HUDEP-2 (cell line): Measurements from ENCODE around the gene TAC3.

Experiments
- DNase-seq, 76 experiments: peaks; one replicate each; lab custom pipeline; 2025; ENCODE audit not compliant: unreplicated experiment in 76 of 76; lab: John Stamatoyannopoulos, UW

Gene TAC3

DNA sequence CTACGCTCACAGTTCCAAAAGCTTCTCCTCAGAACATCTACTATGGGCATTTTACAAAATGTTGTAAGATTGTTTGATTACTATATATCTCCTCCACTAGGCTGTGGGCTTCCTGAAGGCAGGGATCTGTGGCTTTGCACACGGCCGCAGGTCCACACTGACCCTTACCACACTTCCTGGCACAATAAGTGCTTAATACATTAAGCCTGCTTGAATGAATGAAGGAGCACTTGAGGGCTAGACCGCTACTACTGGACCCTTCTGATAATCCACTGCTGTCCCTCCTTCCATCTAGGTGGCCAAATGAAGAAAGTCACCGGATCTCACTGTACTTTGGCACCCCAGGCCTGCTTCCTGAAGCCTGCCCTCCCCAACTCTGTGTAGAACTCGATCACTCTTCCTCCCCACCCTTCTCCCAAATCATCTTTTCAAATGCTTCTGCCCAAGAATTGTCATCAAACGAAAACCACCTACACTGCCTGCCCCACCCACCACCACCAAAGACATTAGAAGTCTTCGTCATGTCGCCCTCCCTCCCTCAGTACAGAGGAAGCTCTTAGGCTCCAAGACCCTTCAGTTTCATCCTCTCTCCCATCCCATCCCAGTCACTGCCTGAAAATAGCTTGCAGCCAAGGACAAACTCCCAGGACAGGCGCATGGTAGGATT is 9.4 kb downstream of the TAC3 start:
- DNase-seq, result no peak

DNA sequence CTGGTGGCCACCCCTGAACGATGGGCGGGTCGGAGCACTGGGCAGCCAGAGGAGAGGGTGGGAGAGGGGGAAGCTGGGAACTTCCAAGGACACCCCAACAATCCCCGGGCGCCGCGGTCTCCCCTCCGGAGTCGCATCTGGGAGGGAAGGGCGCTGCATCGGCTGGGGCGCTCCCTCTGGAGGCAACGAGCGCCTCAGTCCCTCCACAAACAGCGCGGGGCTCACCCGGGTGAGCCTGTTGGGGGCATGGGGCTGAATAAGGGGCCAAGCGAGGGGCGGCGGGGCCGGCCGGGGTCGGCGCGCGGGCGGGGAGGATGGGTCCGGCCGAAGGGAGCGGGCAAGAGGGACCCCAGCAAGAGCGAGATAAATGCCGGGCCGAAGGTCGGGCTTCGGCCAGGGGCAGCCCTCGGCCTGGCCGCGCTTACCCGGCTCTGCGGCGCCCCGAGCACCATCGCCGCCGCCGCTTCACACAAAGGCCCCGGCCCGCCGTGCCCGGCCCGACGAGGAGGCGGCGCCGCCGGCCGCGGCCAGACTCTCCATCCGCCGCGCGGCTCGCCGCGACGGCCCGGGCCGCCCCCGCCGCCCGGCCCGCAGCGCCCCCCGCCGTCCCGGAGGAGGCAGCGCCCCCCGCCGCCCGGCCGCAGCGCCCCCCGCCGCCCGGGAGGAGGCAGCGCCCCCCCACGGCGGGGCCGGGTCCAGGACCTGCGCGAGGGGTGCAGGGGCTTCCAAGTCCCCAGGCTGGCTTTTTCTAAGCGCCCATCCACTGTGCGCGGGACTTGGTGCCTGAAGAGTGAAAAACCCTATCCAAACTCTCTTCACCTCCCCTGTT is 10.1 kb downstream of the TAC3 start, which contains the start of gene ZBTB39:
ZBTB39 (minus strand) TSS at position 567 of the 829 bp plus-strand sequence. CDS start 1,629 bp downstream, outside the sequence.
- peak in 48 of 76 experiments; percentile 11 to 63 (median 38) for DNase-seq

DNA sequence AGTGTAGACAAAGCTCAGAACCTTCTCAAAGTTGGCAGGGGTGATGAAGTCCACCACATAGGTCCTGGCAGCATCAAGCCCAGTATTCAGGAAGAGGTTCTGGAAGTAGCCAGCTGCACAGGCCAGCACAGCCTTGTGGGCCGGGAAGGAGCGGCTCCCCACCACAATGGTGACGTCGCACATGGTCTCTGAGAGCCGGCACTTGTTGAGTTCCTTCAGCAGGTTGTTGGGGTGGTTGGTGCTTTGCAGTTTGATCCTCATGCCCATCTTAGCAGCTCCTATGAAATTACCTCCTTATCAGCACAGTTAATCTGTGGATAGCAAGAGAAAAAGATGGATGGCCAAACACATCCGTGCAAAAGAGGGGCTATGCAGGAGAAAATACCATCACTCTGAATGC is 11.7 kb downstream of the TAC3 start:
- no peak for DNase-seq

DNA sequence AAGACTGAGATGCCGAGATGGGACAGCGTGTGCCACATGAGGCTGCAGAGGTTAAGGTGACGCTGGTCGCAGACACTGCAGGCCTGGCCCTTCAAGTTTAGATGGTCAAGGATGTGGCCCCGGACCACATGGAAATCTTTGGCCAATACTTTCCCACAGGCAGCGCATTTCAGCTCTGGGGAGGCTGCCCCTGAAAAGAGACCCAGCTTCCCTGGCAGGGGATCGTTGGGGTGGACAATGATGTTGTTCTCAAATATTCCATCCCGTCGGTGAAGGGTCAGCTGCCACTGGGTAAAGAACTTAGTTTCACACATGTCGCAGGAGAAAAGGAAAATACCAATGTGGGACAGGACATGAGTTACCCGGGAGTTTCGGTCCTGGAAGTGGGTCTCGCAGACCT is 12.9 kb downstream of the TAC3 start:
- DNase-seq, result no peak

DNA sequence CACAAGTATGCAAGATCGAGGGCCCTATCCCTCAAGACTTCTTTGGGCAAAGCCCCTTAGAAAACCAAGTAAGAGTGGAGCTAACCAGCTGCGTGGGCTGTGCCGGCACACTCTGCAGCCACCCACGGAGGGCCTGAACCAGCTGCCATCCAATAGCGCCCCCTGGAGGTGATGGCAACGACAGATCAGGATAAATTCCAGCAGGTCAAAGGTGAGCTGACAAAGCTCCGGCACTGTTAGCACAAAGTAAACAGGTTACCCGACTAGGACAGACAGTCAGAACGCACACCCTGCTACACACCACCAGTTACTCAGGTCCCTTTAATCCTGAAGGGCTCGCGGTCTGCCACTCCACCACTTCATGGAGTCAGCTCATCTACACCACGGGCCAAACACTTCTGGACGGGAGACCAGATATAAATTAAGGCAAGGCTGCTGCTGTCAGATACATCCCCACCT is 14.9 kb downstream of the TAC3 start:
- peak in 61 of 76 experiments; percentile 17 to 78 (median 53) for DNase-seq

DNA sequence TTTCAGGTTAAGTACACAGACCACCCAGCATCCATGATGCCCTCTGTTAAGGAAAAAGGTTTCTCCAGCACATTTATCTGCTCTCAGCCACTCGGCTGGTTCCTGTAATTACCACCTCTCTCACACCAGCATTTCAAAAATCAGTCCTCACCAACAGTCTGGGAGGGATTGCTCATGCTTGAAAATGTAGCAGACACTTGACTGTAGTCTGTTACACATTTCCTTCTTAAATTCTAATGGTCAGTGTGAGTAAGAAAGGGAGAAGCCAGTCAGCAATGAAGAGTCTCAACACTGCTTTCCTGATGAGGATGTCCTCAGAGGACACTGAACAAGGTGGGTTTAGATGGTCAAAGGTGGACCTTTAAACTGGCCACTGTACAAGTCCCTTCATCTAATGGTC is 15.9 kb downstream of the TAC3 start:
- no peak for DNase-seq

DNA sequence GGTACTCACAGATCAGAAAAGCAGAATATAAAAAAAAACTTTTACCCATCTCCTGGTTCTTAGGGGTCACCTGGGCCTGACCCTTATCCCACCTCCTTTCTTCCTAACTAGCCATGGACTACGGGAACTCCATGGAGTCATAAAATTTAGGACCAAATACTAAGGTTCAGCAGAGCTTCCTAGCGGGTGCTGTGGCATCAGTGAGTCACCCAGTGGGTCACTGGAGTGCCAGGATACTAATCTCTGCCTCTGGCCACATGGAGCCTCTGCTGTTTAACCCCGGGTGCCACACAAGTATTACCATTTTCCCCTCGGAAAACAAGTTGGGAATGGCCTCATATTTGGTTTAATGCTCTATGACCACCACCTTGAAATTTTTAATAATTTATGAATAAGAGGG is 16.9 kb downstream of the TAC3 start:
- DNase-seq, result no peak

DNA sequence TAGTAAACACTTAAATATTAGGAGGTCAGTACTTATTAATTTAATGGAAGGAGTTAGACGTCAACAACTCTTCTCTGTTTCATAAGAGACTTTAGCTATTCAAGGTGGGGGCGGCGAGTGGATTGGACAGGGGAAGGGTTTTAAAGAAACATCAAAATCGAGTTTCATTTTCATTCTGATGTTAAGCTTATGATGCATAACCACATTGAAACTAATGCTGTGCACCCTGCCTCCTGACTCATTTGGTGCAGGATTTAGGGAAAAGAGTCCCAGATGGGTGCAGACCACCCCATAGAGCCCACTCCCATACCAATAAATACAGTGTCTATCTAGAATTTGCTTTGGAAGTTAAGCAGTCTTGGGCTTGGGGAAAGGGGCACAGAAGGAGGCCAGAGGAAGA is 17.3 kb downstream of the TAC3 start:
- DNase-seq, result no peak

DNA sequence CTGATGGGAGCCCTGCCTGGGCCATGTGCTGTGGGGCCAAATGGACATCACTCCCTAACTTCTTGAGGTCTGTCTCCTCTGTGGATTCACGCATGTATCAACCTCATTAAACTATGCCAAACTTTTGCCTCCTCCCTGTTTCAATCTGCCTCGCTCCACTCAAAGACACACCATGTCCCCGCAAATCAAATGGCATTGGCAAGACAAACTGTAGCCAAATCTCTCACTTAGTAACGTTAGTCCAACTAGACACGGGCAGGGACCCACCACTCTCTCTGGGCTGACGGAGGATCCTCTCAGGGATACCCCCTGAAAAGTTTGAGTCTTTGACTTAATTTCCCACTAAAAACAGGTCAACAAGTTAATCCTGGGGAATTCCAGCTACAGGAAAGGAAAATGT is 18.0 kb downstream of the TAC3 start:
- DNase-seq, result no peak

DNA sequence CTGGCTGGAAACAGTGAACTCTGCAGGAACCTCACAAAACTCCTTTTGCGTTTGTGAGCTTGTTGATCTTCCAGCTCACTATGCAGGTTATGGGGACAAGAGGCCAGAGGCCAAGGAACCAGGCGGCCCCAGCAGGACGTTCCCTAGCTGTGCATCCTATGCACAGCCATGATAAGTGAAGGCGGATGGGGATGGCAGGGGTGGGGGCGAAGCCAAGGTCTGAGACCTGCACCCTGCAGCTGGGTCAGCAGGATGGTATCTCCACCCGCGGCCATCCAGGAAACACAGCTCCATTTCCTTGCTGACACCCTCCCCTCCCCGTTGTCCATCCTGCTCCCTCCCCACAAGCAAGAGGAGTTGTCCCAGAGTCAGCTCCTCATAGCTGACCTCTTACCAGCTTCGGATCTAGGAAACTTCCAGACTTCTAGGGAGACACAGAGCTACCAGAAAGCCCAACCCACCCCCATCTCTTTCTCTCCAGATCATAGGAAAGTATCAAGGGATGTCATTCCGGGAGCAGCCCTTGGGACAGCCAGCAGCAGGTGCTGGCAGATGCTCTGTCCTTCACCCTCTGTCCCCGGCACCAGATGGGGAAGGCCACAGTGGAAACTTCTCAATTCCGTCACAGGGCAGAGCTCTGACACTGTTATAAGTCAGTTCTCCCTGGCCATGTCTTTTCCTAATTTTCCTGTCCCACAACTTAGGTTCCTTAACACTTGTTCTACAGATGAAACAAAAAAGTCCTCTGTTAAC is 19.4 kb downstream of the TAC3 start:
- DNase-seq, result no peak

DNA sequence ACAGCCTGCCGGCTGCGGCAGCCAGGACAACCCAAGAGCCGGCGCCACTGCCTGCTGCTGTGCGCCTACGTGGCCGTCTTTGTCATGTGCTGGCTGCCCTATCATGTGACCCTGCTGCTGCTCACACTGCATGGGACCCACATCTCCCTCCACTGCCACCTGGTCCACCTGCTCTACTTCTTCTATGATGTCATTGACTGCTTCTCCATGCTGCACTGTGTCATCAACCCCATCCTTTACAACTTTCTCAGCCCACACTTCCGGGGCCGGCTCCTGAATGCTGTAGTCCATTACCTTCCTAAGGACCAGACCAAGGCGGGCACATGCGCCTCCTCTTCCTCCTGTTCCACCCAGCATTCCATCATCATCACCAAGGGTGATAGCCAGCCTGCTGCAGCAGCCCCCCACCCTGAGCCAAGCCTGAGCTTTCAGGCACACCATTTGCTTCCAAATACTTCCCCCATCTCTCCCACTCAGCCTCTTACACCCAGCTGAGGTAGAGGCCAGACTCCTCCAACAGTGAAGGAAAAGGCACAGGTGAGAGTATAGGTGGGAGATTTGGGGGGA is 20.3 kb downstream of the TAC3 start:
- no peak for DNase-seq

DNA sequence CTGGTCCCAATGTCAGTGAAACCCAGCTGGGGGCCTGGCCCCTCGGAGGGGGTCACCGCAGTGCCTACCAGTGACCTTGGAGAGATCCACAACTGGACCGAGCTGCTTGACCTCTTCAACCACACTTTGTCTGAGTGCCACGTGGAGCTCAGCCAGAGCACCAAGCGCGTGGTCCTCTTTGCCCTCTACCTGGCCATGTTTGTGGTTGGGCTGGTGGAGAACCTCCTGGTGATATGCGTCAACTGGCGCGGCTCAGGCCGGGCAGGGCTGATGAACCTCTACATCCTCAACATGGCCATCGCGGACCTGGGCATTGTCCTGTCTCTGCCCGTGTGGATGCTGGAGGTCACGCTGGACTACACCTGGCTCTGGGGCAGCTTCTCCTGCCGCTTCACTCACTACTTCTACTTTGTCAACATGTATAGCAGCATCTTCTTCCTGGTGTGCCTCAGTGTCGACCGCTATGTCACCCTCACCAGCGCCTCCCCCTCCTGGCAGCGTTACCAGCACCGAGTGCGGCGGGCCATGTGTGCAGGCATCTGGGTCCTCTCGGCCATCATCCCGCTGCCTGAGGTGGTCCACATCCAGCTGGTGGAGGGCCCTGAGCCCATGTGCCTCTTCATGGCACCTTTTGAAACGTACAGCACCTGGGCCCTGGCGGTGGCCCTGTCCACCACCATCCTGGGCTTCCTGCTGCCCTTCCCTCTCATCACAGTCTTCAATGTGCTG is 21.0 kb downstream of the TAC3 start:
- no peak for DNase-seq

DNA sequence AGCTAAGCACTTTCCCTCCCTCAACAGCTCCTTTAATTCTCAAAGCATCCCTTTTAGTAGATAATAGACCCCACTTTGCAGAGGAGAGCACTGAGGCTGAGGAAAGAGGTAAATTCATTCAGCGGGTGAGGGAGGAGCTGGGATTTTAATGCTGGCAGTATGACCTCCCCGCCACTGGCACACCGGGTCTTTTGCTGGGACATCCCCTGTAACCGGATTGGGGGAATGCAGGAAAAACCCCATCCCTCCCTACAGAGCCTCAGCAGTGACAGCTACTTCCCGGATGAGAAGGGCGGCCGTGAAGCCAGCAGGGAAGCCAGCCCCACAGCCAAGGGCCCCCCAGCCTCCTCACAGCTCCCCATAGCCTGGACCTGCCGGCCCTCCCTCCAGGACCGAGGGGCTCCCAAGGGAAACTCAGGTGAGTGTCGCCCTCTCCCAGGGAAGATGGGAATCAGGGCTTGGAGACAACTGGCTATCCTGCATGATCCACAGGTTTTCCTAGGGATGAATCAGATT is 22.0 kb downstream of the TAC3 start:
- DNase-seq, result no peak

DNA sequence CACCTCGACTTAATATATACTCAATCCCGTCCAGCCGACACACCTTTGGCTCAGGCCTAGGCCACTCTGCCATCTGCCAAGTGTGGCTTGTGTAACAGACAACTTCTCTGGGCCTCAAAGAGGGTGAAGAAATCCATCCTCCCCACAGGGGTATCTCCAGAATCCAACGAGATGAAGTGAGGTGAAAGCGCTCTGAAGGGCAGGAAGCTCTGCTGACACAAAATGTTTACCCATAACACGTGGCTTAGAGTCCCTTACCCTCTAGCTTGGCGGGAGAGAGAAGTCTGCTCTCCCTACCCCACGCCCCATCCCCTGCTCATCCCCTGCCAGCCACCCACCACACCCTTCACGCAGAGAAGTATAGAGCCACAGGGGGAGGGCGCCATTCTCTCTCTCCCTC is 23.0 kb downstream of the TAC3 start:
- no peak for DNase-seq

DNA sequence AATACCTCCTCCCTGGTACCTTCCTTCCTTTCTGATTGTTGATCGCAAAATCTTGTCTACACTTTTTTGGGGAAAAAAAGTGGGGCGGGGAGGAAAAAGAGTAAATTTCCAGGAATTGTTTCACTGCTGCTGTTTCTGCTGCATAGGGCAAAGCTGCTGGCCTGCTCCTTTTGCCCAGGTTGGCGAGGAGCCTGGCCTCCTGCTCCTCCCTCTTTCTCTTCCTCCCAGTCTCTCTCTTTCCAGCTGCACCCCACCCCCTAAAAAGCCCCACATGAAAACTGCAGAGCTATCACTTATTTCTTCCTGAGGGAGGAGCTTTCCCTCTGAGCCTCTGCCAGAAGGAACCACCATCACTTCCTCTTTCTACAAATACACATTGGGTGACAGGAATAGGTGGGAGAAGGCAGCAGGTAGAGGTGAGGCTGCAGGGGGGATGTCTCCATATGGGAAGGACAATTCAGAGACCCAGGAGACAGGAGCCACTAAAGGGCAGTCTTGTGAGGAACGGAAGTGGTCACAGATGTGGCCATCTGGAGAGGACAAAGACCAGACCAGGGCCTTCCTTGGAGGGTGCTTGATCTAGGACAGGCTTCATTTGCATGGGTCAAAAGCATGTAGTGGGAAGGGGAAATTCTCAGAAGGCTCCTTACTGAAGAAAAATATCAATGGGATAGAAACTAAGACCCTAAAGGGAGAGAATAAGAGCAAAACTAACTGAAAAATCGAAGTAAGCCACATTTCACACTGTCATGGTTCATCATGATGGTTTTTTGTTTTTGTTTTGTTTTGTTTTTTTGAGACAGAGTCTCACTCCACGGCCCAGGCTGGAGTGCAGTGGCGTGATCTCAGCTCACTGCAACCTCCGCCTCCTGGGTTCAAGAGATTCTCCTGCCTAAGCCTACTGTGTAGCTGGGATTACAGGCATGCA is 24.7 kb downstream of the TAC3 start:
- peak in 2 of 76 experiments; percentile 11 to 19 for DNase-seq

DNA sequence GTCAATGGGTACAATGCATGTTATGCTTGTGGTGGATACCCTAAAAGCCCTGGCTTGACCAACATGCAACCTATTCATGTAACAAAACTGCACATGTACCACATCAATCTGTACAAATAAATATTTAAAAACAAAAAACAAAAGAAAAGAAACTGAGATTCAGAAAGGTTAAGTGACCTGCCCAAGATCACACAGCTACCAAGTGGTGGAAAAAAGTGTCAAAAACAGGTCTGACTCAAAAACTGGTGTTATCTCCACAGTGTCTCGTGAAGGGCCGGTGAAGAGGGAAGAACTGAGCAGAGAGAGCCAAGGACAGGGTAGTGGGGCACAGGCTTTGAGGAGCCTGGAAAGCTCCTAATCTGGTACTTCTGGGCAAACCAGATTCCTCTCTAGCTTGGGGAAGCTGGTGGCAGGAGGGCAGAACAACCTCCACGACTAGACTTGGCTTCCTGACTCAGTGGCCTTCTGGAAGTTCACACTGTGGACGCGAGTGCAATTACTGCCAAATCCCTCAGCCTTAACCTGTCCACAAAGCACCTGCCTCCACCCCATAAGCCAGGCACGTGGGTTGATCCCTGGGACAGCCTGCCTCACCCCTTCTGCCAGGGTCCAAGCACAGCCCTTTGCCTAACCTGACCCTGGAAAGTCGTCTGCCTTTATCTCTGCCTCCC is 25.5 kb downstream of the TAC3 start:
- DNase-seq, result peak in 2 of 76 experiments; percentile 5 to 9

DNA sequence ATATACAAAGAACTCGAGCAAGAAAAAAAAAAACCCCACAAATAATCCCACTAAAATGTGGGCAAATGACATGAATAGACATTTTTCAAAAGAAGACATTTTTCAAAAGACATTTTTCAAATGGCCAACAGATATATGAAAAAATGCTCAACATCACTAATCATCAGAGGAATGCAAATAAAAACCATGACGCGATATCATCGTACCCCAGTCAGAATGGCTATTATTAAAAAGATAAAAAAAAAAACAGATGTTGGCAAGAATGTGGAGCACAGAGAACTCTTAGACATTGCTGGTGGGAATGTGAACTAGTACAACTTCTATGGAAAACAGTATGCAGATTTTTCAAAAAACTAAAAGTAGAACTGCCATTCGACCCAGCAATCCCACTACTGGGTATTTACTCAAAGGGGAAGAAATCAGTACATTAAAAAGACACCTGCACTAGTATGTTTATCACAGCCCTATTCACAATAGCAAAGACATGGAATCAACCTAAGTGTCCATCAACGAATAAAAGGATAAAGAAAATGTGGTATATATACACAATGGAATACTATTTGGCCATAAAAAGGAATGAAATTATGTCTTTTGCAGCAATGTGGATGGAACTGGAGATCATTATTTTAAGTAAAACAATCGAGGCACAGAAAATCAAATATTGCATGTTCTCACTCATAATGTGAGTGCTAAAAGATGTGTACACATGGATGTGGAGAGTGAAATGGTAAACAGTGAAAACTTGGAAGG is 26.3 kb downstream of the TAC3 start:
- DNase-seq, result no peak
